Activated gamma-delta T cell (primary cell): ENCODE measurements around the gene FRAS1.
"Not testable (repeated sequence)": the region's sequence is repeated elsewhere in the genome, so short reads cannot be mapped to it uniquely, and the experiment has no call there.

Source experiments
- DNase-seq: peaks from one replicate; lab custom pipeline; 2025; lab: John Stamatoyannopoulos, UW

Gene FRAS1

DNA sequence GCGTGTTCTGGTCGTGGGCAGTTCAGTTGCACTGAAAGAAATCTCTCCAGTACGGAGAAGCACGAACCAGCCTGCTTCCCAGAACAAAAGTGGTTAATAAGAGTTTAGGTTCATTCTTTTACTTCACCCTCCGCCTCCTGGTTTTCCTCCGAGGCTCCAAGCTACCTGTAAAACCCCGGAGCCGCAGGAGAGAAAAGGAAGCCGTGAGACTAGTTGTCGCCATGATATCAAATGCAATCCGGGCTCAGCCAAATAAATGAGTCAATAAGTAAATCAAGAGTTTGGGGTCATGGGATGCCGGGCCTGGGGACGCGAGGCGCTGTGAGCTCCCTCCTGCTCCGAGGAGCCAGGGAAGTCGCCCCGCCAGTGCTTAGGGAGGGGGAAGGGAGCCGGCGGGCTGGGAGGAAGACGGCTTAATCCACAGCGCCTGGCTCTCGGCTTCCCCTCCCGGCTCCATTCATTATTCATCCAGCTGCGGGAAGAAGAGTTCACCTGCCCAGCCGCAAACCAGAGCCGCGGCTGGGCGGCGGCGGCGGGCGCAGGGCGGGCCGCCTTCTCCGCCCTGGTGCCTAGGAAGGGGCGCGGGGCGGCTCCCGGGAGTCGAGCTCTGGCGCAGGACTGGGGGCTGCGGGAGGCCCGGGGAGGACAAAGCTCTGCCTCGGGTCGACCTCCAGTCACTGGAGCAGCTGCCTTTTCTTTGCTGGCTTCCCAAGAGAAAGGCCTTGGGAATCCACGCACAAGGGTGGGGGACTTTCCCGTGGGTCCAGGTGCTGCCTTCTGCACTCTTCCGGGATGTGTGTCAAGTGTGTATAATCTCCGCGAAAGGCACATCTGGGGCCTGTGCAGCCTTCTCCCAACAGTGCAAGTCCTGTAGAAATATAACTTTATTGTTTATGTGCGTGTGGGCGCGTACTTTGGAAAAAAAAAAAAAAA lies 1.7 kb downstream of the FRAS1 start:
- DNase-seq: no peak

DNA sequence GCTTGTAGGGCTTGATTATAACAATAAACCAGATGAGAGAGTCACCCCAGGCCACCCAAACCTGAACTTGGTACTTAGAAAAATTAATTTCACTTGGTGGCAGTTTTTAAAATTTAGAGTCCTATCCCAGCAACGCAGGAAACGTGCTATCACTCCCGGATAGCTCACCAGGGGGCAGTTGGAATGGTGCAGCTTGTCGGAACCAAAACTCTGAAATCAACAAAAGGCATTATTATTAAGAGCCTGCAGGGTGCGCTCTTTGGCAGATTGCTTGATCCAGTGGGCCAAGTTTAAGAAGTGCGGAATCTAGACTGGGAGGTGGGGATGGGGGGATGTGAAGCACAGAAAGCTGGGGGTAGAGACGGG lies 2.4 kb downstream of the FRAS1 start:
- no peak for DNase-seq

DNA sequence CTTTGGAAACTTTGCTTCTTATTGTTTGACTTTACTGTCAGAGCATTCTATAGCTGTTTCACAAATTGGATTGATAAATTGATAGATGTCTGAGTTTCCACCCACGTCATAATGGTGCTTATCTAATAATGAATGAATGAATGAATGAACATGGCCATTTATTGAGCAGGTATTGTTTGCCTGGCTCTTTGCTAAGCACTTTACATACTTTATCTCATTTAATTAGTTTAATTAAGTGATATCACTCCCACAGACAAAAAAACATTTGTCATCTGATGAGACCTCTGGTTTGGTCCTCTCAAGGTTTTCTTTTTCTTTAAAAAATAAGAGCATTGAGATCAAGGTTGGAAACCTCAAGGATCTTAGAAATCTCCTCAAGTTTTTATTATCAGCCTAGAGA lies 2.8 kb downstream of the FRAS1 start:
- no peak for DNase-seq

DNA sequence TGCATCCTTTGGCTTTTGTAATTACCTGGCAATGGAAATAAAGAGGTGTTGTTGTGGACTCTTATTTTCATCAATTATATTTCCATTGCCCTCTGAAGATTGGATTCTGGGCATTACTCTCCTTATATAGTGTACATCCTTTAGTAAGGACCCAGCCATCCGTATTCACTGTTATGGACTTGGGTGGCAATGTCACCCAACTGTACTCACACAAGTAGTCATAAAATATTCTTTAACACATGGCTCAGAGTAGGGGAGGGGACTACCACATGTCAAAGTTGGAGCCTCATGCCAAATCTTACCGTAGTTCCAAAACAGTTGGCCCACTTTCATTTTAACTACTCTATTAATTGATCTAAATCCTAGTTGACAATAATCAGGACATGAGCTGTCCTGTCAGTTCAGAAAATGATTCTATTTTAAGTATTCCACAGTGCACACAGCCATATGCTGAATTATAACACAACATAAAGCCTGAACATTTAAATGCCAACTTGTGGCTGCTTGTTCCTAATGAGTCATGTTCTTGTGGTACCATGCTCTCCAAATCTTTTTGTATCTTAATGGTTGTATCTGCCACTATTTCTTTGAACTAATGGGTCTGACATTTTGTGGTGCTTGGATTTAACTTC lies 4.9 kb downstream of the FRAS1 start:
- DNase-seq: no peak

DNA sequence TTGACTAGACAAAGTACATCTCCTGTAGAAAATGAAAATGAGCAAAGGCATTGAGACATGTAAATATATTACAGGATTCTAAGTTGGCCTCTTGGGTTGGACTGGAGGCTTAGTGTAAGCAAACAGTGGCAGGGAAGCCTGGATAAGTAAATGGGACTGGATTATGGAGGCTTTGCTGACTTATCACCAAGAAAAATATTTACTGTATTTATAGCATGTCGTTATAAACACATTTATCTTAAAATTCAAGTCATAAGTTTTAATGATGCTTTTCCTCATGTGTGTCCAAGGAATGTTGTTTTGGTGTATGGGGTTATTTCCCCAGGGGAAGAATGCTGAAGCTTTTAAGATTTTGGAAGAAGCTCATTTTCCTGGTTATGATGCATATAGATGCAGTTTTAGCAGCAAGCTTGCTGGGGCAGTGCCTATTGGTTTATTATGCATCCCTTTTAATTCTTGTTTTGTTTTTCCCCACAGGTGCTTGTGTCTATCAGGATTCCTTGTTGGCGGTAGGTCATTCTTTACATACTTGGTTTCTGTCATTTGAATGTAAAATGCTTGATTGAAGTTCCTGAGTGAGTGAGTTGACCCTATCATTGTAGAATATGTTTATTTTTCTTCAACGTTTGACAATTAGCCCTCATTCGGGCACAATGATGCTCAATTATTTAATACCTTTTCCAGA lies 8.5 kb downstream of the FRAS1 start:
- no peak for DNase-seq

DNA sequence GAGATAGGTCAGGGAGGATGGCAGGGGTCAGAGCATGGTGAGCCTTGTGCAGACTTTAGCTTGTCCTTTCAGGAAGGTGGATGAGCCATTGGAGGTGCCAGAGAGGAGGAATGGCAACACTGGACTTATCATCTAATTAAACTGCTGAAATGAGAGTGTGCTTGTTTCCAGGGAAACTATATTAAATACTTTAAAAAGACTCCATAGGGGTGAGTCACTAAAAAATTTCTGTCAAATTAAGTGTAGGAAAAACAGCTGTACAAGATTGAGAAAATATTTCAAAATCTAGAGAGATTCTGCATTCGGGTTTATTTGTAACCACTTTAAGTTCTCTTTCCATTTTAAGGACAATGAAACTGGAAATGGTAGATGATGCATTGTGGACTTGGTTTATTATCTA lies 11.4 kb downstream of the FRAS1 start:
- no peak for DNase-seq

DNA sequence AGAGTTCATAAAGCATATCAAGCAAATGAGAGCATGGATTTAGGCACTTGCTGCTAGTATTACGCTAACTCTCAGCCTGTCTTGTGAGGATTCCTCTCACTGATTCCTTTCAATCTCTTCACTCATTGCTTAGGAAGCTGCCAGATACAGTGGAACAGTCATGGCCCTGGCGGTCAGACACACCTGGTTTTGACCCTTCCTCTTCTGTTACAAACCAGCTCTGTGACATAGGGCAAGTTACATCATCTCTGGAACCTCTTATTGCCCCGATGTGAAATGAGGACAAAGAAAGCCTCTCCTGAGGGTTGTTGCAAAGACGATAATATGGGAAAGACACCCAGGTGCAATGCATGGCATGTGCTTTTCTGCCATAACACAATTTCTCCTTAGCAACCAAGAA lies 12.2 kb downstream of the FRAS1 start:
- no peak for DNase-seq

DNA sequence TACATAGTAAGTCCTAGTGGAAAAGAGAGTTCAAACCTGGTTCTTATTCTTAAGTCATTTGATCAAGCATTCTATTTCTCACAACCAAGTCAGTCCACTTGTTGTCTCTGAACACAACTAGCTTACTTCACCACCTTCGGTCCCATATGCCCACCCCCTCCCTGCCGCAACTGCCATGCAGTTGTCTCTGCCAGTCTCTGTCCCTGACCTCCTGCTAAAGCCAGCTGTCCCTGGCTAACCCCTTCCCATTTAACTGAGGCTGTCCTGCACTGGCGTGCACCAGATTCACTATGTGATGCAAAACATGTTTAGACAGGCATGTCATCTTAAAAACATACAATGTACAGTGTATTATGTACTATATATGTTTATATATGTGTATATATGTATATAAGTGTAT lies 12.7 kb downstream of the FRAS1 start:
- DNase-seq: no peak

DNA sequence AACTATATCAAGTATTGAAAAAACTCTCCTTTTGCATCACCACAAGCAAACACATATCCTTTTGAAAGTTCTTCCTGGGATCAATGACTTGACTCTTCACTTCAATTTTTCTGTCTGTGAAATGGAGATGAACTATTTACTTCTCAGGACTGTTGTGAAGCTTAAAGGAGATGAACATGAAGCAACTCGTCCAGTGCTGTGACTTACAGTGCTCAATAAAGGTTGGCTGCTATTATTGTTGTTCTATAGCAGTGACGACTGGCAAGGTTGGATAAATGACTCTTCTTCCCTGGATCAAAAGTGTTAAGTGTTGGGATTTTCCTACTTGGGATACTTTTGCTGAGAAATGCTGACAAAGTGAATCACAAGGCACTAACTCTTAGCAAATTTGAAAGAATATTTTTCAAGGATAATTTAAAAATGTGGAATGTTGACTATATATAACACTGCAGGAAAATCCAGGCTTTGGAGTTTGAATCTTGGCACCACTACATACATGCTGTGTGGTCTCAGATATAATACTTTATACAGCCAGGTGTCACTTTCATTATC lies 13.7 kb downstream of the FRAS1 start:
- no peak for DNase-seq

DNA sequence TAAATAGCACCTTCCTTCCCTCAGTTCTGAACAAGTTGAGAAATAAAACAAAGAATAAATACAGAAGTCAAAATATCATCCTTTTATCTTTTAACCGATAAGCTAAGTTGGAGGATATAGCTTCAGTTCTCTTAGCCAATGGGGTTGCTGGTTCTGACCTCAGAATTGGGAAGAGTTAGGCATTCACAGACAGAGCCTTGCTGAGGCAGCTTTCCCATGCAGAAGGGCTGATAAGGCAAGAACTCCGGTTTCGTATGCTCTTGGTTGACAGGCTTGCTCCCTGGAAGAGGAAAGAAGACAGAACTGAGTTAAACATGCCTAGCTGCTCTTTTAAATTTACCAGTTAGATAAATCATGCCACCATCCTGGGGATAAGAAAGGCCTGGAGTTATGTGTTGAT lies 17.6 kb downstream of the FRAS1 start:
- no peak for DNase-seq

DNA sequence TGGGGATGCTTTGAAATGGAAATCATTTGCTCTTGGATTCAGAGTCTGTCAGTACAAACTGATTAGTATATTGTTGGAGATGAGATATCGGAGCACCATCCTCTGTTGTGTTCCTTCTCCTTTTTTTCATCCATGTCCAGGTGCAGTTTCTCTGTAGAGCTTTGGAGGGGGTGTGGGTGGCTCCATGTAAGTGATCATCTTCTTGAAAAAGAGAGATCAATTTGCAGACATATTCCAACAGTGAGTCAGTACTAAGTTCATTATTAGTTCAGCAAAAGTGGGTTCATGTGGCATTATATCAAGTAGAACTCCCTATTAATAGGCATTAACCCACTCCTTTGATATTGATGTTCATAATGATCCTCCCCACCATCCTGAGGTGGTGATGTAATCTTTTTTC lies 18.9 kb downstream of the FRAS1 start:
- no peak for DNase-seq

DNA sequence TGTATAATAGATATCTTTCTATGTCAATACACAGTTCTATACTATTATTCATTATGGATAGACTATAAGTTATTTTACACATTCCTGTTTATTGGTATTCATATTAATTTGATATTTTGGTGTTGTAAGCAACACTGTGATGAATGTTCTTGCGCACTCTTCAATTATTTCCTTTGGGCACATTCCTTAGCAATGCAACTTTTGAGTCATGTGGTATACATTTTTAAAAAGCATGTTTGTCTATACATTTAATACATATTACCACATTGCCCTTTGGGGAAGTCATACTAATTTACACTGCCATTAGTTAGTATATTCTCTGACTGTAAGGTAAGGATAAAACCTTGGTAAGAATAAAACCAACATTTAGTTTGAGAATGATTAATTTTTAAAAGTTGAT lies 21.0 kb downstream of the FRAS1 start:
- no peak for DNase-seq

DNA sequence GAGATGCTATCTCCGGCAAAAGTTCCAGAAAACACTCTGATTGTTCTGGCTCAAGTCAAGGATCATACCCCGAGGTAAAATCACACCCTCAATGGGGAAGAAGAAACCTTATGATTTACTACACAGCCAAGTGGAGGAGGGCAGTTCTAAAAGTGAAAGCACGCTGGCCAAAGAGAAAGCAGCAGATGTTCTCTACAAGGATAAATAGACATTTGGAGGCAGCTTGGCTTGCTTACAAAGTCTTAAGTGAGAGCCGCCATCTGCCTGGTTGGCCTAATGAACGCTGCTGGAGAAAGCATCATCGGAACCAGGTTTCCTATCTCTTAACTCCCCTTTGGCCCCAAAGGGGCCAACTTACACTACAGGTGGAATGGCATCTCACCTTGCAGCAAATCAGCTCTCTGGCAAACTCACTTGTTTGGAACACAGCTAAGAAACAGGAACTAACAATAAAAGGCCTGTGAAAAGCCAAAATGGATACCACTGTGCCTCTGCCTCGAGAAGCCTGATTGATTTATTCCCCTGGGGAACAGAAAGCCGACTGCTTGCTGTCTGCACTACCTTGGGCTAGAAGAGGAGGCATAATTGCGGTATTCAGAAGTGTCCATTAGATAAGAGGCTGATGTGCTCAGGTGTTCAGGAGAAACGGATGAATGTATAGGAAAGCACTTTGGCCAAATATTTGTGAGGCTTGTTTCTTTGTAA lies 22.8 kb downstream of the FRAS1 start:
- no peak for DNase-seq

DNA sequence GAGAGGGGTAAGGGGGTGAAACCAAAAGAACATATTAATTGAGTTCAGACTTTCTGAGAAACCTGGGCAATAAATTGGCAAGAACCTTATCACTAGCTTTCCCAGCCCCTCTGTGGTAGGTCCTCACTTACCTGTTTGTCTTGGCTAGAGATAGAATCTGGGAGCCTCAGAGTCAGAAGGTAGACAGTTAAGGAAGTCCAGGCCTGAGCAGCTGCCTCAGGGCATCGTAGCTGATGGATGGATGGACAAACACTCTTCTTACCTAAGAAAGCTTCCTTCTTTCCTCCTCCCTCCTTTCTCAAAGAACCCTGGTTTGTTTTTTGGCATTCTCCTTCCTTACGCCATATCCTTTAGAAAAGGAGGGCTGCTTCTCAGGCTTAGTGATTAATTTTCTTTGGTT lies 24.4 kb downstream of the FRAS1 start:
- DNase-seq: no peak

DNA sequence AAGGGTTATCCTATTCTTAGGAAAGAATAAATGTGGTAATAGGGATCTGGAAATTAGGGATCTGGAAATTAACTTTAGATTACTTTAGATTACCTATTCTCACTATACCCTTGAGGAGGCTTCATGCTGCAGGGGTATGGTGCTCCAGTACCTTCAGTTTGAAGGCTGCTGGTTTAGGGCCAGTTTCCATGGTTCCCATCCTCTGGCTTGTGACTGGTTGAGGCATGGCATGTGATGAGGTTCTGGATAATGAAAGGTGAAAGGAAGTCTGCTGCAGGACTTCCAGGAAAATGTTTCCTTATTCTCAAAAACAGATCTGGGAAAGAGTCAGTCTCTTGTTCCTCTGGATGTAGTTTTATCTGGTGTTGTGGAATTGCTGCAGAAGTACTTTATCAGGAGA lies 25.9 kb downstream of the FRAS1 start:
- DNase-seq: no peak

DNA sequence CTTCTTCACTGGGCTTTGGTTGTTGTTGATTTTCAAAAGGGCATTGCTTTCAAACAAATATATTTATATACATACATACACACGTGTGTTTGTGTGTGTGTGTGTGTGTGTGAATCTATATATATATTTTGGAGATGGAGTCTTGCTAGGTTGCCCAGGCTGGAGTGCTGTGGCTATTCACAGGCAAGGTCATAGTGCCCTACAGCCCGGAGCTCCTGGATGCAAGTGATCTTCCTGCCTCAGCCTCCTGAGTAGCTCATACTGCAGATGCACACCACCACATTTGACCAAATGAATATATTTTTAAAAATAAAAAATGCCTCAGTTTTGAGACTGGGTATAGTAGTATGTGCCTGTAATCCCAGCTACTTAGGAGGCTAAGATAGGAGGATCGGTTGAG lies 34.4 kb downstream of the FRAS1 start:
- DNase-seq: no peak

DNA sequence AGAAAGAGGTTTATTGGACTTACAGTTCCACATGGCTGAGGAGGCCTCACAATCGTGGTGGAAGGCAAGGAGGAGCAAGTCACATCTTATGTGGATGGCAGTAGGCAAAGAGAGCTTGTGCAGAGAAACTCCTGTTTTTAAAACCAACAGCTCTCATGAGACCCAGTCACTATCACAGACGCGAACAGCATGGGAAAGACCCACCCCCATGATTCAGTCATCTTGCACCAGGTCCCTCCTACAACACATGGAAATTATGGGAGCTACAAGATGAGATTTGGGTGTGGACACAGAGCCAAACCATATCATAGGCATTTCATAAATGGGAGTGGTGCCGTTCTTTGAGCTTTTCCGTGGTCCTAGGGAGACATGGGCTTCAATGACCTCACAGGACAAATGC lies 35.2 kb downstream of the FRAS1 start:
- not testable (repeated sequence) for DNase-seq

DNA sequence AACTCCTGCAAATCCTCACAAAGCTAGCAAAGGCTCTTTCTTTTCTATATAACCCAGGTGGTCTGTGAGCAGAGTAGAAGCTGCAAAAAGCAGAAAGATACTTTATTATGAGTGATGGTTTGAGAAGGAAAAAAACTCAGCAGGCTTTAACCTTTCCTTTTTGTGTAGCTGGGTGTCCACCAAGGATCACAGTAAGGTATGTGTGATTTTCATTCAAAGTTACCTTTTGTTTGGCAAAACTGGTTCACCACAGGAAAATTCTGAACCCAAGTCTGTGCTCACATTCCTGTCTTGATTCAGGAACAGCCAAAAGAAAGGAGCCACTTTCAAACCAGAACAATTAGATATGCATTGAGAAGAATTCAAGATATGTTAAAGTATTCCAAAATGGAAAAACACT lies 35.7 kb downstream of the FRAS1 start:
- no peak for DNase-seq

DNA sequence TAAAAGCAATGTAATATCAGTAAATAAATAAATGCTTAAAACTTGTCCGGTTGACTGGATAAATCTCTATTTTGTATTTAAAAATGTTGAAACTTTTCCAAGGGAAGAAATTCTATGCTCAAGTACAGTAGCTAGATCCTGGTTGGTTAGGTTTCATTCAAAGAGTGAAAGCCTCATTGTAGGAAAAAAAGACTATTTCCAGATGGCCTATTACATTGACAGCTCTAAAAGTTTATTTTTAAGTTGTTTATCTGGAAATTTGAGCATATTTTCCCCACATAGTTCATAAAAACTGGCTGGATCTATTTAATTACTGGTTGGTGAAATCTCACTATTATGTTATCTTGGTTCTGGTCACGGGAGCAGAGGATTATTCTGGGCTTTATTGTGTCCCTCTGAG lies 38.0 kb downstream of the FRAS1 start:
- DNase-seq: no peak

DNA sequence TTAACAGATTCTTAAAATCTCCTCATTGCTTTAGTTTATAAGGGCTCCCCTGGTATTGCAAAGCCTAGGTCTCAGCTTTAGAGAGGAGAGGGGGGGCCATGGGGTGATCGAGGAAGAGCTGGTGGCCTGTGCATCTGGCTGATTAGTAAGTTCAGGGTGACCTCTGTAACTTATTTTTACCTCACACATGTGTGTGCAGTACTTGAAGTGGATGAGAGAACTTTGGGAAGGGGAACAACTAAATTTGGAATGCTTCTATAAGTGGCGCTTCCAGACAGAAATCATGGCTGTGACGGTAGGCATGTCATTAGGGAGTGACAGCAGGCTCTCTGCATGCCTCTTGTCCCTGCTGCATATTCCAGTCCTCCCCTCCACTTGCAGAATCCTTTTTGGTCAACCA lies 41.9 kb downstream of the FRAS1 start:
- DNase-seq: no peak

DNA sequence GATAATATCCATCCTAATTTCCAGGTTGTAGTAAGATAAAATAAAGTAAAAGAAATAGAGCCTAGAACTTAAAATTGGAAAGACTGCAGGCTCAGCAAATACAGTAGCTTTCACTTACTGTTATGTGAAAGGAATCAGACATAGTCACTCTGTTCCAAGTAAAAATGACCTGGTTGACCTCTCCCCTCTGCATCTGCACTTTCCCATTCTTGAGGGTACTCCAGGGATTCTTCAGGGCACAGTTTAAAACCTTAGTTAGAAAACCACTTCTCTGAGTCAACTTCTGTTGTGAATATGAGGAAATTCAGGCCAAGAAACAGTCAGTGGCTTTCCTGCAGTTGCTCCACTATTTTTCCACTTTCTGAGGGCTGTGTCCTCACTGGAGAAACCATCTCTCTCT lies 42.9 kb downstream of the FRAS1 start:
- no peak for DNase-seq

DNA sequence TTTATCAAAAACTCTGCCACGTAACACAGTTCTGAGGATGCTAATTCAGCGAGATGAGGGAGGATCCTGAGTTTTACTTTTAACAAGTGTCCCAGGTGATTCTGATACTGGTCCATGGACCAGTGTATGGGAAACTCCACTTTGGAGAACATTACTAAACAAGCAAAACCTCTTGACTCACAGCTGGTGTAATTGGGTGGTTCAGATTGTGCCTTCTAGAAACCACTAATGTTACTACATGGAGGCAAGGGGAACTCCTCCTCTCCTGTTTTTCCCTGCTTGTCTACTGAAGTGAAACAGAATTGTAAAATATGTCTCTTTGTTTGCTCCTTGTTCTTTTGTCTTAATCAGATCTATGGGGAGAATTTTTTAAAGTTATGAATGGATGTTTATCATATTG lies 62.6 kb downstream of the FRAS1 start:
- DNase-seq: no peak
